Measurements from ENCODE around the gene CYB561.

GRCh38 chr17:63441654-63442053, 4.5 kb downstream of the CYB561 start:
- TF ChIP-seq POLR2A (IDR thresholded peaks at IDR 0.05; ENCODE audit: low read depth, low read length) (no peak), PAX5 (IDR thresholded peaks at IDR 0.05; ENCODE audit: insufficient read depth, low read length, severe bottlenecking) (no peak), POLR2AphosphoS5 (IDR thresholded peaks at IDR 0.05; ENCODE audit: low read depth, low read length) (no peak), TAF1 (IDR thresholded peaks at IDR 0.05; ENCODE audit: low read depth, low read length) (no peak)
